Effector CD8-positive, alpha-beta T cell (primary cell): ENCODE data around the gene HOXC10.

Source experiments
- DNase-seq: peaks from one replicate; lab custom pipeline; 2025; lab: John Stamatoyannopoulos, UW

Gene HOXC10

DNA sequence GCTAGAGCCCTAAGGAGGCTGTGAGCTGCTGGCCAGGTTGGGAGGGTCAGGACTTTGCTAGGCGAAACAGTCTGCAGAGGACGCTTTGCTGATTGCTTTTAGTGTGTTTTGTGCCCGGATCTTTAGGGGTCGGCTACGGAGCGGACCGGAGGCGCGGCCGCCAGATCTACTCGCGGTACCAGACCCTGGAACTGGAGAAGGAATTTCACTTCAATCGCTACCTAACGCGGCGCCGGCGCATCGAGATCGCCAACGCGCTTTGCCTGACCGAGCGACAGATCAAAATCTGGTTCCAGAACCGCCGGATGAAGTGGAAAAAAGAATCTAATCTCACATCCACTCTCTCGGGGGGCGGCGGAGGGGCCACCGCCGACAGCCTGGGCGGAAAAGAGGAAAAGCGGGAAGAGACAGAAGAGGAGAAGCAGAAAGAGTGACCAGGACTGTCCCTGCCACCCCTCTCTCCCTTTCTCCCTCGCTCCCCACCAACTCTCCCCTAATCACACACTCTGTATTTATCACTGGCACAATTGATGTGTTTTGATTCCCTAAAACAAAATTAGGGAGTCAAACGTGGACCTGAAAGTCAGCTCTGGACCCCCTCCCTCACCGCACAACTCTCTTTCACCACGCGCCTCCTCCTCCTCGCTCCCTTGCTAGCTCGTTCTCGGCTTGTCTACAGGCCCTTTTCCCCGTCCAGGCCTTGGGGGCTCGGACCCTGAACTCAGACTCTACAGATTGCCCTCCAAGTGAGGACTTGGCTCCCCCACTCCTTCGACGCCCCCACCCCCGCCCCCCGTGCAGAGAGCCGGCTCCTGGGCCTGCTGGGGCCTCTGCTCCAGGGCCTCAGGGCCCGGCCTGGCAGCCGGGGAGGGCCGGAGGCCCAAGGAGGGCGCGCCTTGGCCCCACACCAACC lies 44.8 kb downstream of the HOXC10 start:
- no peak for DNase-seq

DNA sequence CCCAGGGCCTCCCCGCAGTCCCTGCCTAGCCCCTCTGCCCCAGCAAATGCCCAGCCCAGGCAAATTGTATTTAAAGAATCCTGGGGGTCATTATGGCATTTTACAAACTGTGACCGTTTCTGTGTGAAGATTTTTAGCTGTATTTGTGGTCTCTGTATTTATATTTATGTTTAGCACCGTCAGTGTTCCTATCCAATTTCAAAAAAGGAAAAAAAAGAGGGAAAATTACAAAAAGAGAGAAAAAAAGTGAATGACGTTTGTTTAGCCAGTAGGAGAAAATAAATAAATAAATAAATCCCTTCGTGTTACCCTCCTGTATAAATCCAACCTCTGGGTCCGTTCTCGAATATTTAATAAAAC lies 45.5 kb downstream of the HOXC10 start:
- DNase-seq, result no peak

DNA sequence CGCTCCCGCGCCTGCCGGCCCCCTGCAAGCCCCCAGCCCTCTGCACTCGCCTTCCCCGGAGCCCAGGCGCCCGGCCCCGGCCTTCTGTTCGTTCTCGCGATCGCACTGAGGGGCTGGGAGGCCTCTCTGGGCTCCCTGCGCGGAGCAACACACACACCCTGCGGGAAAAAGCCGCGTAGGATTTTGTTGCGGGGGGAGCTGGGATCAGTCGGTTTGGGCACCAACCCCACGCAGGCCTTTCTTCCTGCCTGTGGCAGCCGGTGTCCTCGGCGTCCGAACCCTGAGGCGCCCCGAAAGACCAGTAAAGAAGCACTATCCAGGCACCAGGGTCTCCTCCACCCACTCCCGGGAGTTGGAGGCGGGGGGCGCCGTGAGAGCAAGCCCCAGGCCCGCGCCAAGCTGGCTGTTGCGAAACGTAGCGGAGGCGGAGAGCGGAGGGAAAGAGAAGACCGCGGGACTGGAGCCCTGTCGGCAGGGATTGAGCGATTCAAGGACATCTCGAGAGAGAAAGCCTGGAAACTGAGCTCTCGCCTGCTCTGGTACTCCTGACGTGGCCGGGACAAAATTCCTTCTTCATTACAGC lies 46.0 kb downstream of the HOXC10 start:
- no peak for DNase-seq

DNA sequence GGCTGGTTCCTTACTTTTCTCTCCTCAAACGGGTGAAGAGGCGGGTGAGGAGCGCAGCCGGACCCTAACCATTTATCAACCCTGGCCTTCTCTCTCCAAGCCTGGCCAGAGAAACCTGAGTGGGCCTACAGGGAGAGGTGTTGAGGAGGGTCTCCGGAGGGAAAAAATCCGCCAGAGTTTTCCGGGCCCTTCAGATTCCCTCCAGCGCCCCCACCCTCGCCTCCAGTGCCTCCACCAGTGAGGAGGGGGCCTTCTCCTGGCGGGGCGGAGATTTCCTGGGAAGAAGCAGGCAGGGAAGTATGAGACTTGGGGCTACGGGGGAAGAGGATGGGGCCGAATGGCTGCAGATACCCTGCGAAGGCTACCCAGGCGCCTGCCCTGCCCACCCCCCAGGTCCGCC lies 46.5 kb downstream of the HOXC10 start:
- no peak for DNase-seq

DNA sequence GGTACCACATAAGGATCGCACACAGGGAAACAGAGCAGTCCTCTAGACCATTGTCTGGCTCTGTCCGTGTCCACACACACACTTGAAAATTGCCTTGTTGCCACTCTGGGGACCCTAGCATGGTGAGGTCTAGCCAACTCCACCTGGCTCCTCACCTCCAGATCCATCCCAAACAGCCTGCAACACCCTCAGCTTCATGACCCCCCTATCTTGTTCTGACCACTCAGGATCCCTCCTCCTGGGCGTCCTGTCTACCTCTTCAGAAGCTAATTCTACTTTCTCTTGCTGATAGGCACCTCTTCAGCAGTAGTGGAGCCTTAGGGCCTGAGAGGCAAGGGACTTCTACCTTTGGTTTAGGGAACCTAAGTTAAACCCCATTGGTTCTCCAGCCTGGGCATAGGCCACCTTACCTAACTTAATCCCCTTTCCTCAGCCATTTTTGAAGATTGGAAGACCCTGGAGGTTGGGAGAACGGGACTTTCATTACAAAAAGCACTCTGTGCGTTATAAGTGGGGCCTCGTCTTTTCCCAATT lies 47.2 kb downstream of the HOXC10 start:
- no peak for DNase-seq

DNA sequence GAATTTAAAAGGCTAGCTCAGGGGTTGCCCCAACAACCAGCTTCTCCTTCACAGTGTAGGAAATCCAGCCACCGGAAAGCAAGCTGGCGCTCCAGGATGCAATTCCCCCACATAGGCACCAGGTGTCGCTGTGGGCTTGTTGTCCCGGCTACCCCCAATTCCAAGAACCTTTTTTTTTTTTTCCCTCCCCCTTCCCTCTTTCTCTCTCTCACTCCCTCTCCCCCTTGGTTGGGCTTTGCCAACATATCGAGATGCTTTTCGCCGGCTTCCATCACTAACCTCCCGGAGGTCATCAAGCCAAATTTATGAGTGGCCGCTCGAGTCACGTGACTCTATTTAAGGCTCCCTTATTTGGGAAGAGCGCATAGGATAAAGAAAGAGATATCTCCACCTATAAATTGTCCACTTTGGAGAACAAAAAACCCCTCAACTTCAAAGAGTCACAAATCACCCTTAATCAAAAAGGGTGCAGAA lies 47.7 kb downstream of the HOXC10 start, which contains the start of gene HOXC5:
HOXC5 (plus strand) TSS at position 424 of the 474 bp plus-strand sequence. CDS start 73 bp downstream, outside the sequence.
- DNase-seq, result peak; percentile 46

DNA sequence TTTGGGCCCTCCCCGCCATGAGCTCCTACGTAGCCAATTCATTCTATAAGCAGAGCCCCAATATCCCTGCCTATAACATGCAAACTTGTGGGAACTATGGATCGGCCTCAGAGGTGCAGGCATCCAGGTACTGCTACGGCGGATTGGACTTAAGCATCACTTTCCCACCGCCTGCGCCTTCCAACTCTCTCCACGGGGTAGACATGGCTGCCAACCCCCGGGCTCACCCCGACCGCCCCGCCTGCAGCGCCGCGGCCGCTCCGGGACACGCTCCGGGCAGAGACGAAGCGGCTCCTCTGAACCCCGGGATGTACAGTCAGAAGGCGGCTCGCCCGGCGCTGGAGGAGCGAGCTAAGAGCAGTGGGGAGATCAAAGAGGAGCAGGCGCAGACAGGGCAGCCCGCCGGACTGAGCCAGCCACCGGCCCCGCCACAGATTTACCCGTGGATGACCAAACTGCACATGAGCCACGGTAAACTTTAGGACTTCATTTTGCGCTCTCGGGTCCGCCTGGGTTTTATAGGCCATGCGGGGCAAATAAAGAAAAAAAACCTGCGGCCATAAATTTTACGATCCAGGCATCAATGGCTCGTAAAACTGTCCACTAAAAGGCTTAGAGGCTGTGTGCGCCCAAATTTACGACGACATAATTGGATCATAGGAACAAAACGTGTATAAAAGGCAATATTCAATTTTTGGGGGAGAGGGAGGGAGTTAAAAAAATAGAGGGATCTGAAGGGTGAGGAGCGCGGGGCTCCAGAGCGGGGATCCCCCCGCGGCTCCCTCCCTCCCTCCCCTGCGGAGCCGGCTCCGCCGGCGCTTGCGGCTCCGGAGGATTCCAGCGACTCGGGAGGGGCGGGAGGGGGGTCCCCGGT lies 48.4 kb downstream of the HOXC10 start:
- DNase-seq, result no peak

DNA sequence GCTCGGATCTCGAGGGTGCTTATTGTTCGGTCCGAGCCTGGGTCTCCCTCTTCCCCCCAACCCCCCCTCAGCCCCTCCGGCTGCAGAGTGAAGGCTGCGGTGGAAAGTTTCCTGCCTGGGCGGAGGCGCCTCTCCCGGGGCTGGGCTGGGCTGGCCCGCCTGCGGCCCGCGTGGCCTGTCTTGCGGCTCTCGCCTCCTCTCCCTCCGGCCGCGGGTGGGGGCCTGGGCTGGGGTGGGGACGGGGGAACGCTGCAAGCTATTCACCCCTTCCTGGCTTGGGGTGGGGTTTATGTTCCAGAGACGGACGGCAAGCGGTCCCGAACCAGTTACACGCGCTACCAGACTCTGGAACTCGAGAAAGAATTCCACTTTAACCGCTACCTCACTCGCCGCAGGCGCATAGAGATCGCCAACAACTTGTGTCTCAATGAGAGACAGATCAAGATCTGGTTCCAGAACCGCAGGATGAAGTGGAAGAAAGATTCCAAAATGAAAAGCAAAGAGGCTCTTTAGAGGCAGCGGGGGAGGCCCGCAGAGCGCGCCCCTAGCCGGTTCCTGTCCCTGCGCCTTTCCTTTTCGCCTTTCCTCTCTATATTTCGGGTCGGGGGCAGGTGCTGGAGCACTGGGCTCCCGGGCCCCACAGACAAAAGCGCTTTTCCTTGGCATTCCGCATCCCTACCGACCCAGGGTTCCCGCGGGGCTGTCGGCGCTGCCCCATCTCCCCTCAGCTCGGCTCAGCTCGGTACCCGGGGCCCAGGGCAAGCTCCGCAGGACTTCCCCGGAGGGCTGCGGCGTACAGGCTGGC lies 49.2 kb downstream of the HOXC10 start:
- no peak for DNase-seq

DNA sequence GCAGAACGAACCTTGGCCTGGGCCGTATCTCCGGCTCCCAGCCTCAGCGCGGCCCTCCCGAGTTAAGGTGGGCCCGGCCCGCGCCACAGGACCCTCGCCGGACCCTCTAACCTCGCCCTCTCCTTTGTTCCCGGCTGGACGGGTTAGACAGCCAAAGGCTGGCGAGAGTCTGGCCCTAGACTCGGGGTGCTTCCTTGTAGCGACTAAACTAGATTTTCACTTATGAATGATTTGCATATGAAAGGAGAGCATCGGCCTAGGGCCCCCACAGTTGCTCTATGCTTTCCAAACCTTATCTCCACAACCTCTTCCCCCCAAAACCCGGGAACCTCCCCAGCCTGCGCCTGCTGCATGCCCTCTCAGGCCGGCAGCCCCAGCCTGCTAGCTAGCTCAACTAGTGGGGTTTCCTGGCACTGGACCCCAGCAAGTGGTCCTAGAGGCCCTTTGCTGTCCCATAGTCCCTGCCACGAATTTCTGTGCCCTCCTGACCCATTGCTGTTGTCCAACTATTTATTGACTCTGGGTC lies 49.9 kb downstream of the HOXC10 start:
- DNase-seq, result no peak

DNA sequence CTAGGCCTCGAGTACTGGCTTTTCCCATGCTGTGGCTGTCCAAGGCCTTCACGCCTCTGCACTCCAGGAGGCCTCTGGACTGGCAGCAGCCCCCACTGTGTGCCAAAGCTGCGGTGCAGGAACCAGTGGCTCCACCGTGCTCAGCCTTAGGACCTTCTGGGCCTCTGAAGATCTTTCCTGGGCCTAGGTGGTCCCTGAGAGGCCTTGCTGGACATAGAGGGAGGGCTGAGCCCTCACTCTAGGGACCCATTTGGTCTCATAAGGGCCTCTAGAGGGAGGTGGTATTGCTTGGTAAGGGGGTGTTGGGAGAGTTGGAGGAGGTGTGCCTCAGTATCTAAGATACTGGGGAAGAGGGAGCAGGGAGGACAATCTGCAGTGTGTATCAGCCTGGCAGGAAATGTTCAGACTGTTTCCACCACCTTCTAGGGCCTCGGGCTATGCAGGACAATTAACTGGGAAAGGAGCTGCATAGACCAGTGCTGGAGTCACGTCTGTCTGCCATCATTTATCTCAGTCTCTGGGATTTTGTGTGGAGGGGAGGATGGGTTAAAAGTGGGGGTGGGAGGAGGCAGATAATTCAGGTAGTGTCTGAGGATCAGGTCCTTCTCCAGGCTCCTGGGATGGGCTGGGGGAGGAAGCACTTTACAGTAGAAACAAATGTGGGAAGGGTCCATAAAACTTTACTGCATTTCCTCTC lies 50.8 kb downstream of the HOXC10 start:
- DNase-seq, result no peak

DNA sequence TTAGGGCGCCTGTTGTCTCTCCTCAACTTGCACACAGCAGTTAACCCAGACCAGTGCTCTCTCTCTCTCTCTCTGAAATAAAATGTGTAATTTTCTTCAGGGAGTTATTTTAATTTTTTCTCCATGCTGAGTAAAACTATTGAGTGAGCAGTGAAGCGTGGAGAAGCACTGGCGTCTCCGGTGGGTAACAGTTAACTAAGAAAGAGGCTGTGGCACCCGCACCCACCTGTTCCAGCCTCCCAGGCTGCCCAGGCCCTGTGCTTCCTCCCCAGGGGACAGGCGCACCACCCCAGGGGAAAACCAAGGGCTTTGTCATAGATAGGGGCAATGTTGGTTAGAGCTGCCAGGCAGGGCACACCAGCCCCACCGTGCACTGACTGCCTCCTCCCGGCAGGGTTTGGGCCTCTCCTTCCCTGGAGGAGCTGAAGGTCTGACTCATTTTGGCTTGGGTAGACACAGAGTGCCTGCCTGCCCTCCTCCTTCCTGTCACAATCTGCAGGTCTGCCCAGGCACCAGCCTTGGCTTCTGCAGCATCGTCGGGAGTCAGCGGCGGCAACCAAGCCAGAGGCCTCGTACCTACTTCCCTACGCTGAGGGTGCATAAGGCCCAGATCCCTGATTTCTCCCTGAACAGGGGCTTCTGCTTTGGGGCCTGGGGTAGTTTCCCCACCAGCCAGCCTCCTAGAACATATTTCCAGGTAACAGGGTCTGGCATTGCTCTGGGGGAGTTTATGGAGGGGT lies 51.8 kb downstream of the HOXC10 start:
- no peak for DNase-seq

DNA sequence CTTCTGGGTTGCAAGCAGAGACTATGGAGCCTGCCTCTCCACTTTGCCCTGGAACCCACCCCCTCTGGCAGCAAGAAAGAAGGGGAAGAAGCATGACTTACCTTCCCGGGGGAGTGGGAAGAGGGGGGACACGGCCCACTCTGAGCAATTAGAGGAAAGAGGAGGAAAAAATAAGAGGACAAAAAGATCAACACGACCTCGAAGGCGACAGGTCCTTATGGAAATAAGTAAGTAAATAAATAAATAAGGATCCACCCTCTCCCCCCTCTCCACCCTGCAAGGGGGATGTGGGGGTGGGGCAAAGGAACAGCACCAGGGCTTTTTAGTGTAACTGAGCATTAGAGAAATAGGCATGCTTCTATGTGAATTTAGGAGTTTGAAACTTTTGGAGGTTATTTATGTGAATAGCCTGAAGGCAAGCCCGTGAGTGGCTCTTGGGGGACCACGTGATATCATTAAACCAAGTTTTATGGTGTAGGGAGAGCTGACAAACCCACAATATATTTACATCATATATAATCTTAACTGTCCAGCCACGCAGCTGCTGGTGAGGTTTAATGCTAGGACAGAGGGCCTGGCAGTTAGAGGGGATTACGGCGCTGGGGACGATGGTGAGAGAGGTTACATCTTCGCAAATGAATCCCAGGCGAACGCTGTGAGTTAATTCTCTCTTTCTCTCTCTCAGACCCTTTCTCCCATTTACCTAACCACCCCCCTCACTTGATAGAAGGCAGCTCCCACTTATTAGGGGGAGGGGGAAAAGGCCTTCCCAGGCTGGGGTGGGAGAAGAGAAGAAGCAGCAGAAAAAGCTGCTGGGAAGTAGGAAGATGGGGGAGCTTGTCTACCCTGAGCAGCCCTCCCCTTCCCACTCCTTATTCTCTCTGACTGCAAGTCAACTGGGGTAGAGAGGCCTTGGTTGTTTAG lies 52.7 kb downstream of the HOXC10 start:
- DNase-seq, result no peak

DNA sequence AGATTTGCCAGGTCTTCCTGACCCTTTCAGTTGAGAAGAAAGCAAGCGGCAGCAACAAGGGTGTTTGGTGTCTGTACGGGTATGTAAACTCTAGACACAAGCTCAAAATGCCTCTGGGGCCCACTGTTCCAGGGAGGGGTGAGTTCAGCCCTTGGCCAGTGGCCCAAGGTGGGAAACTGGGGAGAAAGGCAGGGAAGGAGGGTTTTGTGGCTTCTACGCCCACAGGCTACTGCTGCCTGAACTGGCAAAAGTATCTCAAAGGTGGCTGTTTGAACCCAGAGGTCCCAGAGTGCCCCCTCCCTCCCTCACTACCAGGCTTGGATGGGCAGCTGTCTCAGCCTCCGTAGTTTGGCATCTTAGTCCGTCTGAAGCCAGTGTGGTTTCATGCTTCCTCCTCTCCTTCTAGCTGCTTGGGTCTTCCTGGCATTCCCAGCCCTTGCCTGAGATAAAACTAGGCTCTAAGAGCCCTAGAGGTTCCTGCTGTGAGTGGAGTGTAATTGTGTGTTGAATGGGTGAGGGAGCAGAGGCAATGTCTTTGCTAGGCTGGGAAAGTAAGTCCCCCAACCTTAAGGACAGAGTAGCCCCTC lies 53.4 kb downstream of the HOXC10 start:
- no peak for DNase-seq

DNA sequence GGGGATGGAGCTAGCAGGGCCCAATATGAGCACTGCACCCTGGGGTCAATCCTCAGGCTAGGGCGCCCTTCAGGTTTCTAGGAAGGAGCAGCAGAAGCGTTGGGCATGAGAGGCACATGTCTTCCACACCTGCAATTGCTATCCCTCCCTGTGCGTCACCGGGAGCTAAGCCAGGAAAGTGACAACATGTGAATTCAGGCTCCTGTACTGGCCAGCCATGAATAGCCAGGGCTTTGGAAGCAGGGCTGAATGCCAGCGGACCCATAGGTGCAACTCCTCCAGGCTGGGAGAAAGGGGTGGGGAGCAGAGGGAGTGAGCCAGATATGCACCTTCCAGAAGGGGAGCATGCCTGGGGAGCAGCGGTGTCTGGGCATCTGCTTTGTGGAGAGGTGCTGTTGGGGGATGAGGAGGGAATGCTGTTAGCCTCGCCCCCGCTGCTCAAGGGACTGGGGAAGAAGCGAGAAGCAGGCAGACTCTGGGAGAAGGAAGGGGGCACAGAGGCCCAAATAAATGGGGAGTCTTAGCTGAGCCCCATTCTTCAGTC lies 54.0 kb downstream of the HOXC10 start:
- no peak for DNase-seq

DNA sequence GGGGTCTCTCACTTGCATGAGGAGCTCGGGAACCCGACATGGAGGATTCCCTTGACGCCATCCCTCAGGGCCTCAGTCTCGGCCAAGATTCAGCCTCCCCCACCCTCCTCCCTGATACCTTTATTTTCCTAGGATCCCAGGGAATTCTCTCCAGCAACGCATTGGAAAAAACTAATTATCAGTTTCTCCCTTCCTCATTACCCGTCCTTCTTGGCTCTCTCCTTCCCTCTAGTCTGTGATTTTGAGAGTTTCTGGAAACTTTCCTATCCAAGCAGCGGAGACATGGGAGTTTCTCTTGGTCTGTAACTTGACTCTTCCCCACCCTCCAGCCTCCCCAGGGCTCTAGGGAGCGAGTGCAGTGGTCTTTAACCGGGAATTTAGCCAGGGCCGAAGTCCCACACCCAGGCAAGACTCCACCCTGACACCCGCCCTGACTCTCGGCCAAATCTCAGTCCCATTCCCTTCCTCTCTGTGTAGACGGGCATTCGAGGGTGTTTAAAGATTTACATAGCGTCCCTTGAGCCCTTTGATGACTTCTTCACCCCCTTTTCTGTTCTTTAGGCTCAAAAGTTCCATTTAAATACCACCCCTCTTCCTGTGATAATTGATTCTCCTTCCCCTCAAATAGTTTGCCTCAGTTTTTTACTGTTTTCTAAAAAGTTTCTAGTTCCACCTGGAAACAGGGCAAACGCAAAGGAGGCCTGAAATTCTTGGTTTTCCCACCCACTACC lies 54.6 kb downstream of the HOXC10 start:
- no peak for DNase-seq
